SK-N-MC (cell line): ENCODE results near the gene BTG1.

Experiments
- EZH2 ChIP-seq: fragments of 200-600 bp; sonication (generic); IDR thresholded peaks from one replicate; pipeline ENCODE4 v1.6.1; 2017; ENCODE audit warnings: antibody characterized with exemption
- FOXP2 ChIP-seq: optimal IDR thresholded peaks from 2 replicates; pipeline ENCODE3; 2011; ENCODE audit warnings: mild to moderate bottlenecking, moderate library complexity; ENCODE audit not compliant: insufficient read depth; ENCODE audit errors: extremely low read length, control extremely low read depth
- POLR2AphosphoS5 ChIP-seq: IDR thresholded peaks from 2 replicates; pipeline ENCODE4 v1.6.1; 2012; ENCODE audit warnings: mild to moderate bottlenecking, low read depth, low read length, borderline replicate concordance

DNA sequence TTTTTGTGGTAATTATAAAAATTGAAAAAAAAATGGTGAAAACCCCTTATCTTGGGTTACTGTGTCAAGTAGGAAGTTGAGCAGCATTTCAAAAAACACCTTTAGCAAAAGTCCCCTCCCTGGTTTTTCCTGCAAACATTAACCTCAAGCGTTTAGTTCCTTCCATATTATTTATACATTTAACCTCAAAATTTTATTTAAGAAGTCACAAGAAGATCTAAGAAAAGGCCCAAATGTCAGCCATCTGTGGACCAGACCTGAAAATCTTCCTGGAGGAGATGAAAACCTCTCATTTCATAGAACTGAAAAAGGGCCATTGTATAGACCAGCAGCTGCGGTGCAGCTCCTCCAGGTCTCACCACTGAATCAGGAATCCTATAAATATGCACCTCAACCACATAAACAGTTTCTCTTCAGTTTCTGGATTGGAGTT, 40.4 kb upstream of the BTG1 start:
- TF ChIP-seq EZH2 (no peak), POLR2AphosphoS5 (no peak), FOXP2 (no peak)
